HG03558 (cell line): ENCODE data around the gene NSMCE4A.
"Not testable (repeated sequence)": the region's sequence is repeated elsewhere in the genome, so short reads cannot be mapped to it uniquely, and the experiment has no call there.

Source experiments
- ATAC-seq: cut with Tn5 transposase; IDR thresholded peaks from one replicate; pipeline ENCODE4 v1.9.1; 2021; ENCODE audit warnings: moderate number of reproducible peaks; ENCODE audit not compliant: unreplicated experiment; ENCODE audit errors: extremely low read depth

The NSMCE4A gene

DNA sequence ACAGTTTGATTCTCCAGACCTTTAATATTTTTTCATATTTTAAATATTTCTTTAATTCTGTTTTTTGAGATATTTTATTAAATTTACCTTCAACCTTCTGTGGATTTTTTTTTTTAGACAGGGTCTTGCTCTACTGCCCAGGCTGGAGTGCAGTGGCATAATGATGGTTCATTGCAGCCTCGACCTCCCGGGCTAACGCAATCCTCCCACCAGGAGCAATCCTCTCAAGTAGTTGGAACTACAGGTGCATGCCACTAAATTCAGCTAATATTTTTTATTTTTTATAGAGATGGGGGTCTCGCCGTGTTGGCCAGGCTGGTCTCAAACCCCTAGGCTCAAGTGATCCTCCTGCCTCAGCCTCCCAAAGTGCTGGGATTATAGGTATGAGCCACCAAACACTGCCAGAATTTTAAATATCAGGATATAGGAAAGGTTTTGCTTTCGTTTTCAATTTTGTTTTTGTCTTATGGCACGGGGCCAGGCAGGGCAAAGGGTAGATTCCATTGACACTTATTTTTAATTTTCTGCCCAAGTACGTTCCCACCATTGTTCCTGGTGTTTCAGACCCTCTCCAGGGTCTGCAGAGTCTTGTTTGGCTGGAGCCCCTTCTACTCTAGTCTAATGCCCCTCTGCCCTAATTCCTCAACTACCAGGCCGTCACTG, 15.1 kb upstream of the NSMCE4A start:
- no peak for ATAC-seq

DNA sequence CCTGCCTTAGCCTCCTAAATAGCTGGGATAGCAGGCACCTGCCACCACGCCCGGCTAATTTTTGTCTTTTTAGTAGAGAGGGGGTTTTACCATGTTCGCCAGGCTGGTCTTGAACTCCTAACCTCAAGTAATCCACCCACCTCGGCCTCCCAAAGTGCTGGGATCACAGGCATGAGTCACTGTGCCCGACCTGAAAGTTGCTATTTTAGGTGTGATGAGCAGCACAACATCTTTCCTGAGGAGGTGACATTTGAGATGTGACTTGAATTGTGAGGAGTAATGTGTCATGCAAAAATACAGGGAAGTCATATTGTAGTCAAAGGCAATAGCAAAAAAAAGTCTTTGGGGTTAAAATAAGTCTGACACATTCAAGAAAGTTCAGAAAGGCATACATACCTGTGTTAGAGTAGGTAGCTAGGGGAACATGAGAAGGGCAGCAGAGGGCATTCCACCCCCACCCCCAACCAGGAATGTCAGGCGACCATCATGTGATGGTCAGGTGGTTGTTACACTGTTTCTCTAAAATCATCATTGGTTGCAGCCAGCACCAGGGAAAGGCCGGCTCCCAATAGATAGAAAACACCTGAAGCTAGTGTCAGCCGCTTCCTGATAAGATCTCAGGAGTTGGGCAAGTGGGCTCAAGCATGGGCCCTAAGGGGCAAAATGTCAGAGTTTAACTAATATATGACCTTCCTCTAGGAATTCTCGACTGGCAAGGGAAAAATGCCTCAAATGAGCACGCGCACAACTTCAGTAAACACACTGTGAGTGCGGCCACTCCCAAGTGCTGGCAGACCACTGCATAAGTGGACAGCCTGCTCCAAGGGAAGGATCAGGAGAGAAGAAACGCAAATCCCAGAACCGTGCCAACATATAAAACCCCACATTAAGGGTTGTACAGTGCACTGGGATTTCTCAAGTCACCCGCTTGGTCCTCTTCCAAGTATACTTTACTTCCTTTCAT, 13.6 kb upstream of the NSMCE4A start, which contains the start of gene TACC2:
TACC2 (plus strand) TSS at position 803 of the 964 bp plus-strand sequence. CDS start 32,819 bp downstream, outside the sequence.
- ATAC-seq: no peak

DNA sequence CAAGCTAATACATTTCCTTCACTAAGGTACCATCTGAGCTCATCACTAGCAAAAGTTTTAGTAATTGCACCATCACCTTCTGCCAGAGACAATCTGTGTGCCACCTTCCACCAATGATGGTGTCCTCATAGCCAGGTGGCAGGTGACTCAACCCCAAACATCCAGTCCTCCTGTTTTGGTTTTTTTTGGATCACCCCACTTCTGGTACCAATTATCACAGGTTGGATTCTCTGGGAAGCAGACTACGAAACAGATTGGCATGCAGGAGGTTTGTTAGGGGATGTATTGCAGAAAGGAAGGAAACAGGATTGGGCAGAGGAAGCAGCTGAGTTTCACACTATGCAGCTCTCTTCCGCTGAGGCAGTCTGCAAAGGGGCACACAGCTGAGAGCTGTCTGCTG, 9.4 kb upstream of the NSMCE4A start:
- no peak for ATAC-seq

DNA sequence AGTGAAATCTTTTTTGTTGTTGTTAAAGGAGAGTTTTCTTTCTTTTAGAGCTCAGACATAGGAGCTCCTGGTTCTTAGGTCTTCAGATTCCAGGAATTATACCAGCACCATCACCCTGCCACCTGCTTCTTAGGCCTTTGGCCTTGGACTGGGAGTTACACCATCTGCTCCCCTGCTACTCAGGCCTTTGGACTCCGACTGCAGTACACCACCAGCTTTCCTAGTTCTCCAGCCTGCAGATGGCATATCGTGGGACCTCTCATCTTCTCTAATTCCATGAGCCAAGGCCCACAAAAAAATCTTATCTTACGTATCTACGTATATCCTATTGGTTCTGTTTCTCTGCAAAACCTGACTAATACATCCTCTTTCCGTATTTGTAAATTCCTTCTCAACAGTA, 8.8 kb upstream of the NSMCE4A start:
- ATAC-seq: no peak

DNA sequence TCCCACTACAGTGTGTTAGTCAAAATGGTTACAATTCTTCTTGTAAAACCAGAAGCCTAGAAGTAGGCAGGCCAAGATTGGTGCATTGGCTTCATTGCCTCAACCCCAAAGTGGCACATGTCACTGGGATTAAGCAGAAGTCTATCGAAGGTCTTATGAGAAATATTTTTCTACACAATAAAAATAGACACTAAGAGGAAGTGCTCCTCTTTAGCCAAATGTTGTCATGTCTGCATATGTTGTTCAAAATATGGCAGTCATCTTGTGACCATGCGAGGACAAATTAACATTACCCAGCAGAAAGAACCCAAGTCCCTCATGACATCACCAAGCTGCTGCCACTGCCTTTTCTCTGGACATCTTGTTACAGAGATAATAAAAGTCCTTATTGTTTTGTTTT, 6.3 kb upstream of the NSMCE4A start:
- ATAC-seq: no peak

DNA sequence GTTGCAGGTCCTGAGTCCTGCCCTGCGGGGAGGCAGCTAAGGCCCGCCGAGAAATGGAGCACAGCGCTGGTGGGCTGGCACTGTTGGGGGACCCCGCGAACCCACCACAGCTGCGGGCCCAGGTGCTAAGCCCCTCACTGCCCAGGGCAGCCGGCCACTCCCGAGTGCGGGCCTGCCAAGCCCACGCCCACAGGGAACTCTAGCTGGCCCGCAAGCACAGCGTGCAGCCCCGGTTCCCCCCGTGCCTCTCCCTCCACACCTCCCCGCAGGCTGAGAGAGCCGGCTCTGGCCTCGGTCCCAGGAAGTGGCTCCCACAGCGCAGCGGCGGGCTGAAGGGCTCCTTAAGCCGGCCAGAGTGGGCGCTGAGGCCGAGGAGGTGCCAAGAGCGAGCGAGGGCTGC, 3.5 kb upstream of the NSMCE4A start:
- no peak for ATAC-seq

DNA sequence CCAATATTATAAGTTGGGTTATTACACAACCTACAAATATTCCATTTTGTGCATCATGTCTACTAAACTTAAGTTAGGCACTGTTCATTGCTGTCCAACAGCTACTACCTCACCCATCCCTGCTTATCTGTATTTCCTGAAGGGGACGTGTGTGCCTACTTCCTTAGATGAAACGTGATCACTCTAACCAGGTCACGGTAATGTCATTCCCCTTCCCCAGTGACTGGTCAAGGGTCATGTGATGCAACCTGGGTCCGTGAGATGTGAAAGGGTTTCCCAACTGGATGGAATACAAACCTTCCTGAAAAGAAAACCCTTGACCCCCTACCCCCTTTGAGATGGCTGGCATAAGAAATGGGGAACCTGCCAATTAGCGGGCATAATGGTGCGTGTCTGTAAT, 1.6 kb upstream of the NSMCE4A start:
- ATAC-seq: no peak

DNA sequence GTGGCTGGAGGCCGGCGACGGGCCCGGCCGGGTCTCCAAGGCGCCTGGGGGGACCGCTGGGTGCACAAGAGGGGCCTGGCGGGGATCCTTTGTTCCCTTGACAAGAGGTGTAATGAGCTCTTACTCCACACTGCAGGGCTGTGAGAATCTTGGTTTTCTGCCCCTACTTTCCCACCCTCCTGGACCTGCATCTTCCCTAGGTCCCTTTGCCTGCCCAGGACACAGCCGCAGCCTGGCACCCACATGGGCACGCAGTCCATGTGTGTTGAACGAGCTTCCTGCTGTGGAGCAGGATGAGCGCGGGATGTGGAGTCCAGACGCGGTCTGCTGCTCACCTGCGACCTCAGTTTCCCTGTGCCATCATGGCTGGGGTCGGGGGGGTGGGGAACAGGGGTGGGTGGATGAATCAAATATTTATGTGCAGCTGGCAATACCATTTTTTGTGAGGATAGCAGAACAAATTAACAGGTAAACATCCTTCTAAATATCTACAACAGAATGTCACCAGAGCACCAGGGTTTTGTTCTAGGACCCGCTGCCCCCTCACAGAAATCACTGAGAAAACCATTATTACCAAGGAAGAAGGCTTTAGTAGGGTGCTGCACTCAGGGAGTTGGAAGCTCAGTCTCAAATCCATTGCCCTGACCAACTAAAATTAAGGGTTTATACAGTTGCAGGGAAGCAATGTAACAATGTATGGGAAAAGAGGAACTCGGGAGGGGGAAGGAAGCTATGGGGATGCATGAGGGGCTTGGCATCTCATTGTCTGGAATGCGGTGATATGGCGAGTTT, 474 bp upstream of the NSMCE4A start:
- no peak for ATAC-seq

DNA sequence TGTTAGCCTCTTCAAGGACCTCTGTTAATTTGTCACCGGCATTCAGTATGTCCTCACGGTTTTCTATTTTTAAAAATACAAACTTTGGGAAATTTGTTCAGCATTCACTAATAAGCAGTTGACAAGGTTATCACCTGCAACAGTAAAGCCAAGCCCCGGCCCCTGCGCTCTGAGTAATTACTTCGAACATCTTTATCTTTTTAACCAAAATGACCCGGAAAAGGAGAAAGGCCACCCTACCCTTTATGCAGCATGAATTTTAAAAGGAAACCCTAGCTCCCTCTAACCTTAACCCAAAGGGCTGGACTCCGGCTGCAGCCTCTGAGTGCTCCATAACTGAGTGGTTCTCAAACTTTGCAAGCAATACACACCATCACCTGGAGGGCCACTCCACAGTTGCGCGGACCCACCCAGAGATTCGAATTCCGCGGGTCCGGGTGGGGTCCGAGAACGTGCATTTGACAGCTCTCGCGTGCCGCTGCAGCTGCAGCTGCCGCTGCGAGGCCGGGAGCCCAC, 940 bp downstream of the NSMCE4A start:
- peak; percentile 17 for ATAC-seq

DNA sequence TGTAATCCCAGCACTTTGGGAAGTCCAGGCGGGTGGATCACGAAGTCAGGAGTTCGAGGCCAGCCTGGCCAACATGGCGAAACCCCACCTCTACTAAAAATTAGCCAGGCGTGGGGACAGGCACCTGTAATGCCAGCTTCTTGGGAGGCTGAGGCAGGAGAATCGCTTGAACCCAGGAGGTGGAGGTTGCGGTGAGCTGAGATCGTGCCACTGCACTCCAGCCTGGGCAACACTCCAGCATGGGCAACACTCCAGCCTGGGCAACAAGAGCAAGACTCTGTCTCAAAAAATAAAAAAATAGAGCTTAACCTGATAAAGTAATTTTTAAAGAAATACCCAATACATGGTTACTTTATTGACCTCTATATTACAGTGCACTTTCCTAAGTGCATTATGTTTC, 5.9 kb downstream of the NSMCE4A start:
- not testable (repeated sequence) for ATAC-seq

DNA sequence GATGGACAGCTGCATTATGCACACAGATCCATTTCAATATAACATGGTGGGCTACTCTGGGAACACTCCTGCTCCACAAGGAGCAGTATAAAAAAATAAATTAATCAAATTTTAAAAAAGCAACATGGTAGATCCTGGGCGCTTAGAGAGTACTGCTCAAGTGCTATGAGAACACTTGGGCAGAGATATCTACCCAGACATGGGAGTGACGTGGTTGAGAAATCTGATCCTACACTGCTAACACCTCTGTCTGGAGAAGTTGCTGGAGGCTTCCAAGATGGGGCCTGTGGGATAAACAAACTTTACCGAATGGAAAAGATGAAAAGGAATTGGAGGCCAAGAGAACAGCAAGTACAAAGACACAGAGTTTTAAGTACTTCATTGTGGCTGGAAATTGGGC, 9.0 kb downstream of the NSMCE4A start:
- no peak for ATAC-seq

DNA sequence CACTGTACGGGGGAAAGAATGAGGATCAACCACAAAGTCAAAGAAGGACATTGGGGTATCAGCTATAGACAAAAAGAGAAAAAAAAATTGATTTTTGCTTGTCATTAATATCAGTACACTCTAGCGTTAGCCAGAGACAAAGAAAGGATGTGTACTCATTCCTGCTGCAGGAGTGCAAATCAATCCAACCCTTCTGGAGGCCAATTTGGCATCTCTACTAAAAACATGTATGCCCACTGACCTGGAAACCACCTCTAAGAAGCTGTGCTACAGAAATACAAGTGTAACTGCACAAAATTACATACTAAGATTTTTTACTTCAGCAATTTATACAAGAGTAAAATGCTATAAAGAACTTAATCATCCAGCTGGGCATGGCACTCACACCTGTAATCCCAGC, 13.6 kb downstream of the NSMCE4A start:
- no peak for ATAC-seq

DNA sequence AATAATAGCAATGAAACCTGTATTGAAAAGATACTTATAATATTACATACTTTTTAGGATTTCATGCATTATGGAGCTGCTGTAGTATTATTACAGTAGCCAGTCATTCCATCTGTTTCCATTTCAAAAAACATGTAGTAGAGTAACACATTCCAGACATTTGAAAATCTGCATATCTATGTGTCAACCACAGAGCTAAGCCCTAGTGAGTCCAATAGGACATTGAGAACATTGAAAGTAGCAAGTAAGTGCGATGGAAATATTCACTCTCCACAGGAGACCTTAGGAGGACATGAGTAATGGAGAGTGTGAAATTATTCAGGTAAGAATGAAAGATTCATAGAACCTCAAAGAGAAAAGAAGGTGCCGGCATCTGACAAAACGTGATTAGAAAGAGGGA, 15.3 kb downstream of the NSMCE4A start:
- no peak for ATAC-seq

DNA sequence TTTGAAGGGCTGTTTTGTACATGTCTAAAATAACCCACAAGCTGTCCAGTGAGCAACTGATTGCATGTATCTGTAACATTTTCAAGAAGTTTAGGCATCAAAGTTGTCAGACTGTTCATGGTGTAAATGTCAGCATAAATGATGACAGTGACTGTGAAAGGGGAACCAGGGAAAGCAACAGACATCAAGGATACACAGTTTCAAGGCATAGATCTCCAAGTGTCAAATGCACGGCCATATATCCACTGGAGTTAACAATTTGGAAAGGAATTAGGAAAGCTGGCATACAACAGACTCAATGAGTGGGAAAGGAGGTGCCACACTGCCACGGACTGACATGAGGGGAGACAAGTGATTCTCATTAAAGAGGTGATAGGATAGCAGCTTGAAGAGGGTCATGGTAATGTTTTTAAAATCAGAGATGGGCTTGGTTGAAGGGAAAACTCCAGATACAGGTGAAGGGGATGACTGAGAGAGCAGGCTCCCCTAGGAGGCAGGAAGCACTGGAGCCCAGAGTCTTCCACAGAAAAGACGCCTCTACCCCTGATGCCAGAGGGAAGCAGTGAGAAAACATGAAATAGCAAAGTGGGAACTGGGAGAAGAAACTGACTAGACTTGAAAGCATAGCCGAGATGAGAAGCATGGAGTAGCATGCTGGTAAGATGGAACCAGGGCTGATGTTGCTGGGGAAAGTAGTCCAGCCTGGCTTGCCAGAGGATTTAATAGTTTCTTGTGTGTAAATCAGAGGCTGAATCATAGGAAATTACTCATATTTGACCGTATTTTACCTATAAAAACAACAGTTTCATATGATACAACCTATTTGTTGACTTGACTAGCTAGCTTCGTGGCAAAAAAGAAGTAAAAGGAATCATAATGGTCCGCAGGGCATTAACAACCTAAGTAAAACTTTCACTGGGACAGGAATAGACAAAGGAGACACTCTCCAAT, 18.6 kb downstream of the NSMCE4A start:
- ATAC-seq: no peak

DNA sequence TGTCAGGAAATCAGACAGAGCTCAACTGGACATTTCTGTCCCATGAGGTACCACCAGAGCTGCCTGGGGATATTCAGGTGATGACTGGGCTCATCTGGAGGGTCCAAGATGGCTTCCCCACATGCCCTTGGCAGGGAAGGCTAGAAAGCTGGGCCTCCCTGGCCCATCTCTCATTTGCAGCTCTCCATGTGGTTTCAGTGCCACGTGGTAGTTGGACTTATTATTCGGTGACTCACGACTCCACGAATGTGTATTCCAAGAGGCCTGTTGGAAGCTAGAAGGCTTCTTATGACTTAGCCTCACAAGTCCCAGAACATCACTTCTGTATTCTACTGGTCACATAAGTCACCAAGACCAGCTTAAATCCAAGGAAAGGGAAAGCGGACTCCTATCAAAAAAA, 22.8 kb downstream of the NSMCE4A start:
- no peak for ATAC-seq

DNA sequence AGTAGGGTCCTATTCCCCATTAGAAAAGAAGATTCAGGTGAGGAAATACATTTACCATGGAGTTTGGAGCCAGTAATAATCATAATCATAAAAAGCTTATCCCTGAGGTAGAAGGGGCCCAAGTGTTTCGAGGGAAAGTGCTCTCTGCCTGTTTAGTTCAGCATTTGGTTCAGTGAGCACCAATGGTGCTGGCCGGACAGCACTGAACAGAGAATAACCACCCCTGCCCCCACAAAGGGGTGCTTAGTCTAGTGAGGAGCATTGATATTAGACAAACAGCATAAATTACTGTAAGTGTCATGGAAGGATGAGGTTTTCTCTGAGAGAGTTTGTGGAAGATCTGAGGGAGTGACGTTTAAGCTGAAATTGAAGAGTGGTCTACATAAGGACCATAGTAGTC, 25.6 kb downstream of the NSMCE4A start:
- no peak for ATAC-seq

DNA sequence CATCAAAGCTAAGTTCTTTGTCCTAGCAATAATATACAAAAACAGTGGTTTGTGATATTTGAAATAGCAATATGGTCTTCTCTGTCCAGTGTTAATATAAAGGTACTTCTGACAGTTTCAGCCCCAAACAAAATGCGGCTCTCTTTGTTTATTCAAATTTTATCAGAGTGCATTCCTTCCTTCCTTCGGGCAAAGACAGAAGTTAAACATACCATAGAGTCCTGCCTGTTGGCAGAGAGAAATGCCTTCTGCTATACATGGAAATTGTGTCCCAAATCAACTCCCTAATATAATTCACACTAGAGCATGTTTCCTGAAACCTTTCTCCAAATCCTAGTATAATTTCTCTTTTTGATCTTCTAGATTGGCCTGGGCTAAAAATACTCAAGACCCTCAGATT, 26.0 kb downstream of the NSMCE4A start:
- ATAC-seq: no peak

DNA sequence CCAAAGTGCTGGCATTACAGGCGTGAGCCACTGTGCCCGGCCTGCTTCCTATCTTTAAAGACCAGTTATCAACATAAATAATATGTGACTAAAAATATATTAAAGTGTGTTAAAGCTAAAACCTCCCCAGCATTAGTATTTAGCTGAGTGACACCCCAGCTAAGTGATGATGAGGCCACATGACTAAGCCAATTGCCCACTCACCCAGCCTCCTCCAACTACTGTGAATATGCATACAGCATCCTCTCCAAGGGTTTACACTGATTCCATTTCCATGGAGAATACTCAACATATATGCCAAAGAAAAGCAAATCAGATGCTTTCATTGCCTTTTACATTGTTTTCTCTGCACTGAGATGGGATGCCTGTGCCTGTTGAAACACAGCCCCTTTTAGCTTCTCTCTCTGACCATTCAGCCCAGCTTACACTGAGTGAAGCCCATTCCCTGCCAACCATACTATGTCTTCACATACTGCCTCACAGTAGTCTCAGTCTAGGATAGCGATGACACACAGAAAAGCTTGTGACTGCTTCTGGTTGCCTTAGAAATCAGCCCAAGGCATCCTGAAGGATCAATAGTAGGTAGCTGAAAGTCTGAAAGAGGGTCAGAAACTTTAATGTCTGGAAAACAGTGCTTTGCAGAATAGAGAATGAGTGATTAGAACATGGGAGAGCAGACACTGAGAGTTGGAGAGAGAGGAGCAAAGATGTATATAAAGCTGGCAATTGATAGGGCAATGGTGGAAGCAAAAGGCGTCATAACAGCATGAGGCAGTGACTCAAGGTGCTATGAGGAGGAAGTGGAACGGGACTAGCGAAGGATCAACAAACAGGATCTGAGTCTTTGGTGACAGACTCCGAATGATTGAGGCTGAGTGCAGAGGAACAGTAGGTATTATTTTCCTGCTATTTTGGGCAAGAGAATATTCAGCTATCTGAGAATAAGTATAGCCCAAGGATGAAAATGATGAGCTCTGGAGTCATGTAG, 27.4 kb downstream of the NSMCE4A start:
- ATAC-seq: no peak
